GM19240 (cell line): ENCODE results near the gene RFX2.

Experiments
- DNase-seq: peaks from one replicate; pipeline ENCODE4 v3.0.0; 2011; ENCODE audit warnings: low spot score; ENCODE audit not compliant: insufficient read length

RFX2 gene

DNA sequence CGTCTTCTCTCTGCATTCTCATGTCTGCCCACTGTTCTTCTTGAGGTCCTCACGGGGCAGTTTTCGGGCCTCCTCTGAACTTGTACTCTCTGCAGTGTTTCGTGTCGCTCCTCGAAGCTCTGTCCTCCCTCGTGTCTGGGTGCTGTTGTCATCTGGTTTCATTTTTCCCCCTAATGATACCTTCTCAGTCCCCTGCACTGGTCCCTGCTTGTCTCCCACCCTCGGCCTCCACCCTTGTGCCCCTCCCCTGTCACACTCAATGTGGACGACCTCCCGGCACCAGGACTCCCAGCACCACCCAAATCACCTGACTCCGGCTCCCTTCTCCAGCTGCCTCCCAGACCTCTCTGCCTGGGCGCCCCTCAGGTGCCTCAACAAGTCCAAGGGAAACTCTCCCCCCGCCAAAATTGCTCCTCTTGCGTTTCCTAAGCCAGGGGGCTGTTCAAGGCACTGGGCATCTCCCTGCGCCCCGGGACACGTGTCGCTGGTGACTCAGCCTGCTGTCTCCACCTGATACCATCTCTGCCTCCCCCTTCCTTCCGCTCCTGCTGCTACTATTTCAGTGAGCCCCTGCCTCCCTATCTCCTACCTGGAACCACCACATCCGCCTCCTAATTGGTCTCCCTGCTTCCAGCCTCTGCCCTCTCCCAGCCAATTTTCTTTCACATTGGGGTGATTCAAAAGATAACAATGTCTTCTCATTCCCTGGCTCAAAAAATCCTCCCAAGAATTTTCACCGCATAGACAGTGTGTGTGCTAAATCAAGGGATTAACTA, 49.5 kb downstream of the RFX2 start:
- DNase-seq = no peak

GRCh38 chr19:6059988-6060599, 50.2 kb downstream of the RFX2 start:
- no peak for DNase-seq

DNA sequence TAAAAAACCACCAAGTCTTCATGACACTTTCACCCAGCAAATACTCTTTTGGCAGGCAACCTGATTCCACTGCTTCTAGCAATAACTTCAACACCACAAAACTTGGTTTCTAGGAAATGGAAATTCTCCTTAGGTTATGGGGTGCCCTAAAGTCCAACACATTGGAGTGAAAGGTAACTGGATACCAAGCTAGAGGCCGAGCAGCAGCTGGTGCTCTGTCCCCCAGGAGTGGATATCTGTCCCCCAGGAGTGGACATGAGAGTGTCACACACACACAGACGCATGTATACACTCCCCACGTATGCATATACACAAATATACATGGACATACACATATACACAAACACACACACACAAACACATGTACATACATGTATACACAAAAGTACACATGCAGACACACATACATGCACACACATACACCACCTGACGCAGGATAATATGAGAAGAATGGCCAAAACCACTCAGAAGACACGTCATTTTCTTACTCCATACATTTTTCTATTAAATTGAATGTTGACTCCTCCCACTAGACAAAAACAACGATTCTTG, 50.8 kb downstream of the RFX2 start:
- no peak for DNase-seq

- DNase-seq = no peak
Measured at GRCh38 chr19:6058518-6059201, 51.6 kb downstream of the RFX2 start.

GRCh38 chr19:6057651-6058517, 52.4 kb downstream of the RFX2 start:
- DNase-seq = no peak

DNA sequence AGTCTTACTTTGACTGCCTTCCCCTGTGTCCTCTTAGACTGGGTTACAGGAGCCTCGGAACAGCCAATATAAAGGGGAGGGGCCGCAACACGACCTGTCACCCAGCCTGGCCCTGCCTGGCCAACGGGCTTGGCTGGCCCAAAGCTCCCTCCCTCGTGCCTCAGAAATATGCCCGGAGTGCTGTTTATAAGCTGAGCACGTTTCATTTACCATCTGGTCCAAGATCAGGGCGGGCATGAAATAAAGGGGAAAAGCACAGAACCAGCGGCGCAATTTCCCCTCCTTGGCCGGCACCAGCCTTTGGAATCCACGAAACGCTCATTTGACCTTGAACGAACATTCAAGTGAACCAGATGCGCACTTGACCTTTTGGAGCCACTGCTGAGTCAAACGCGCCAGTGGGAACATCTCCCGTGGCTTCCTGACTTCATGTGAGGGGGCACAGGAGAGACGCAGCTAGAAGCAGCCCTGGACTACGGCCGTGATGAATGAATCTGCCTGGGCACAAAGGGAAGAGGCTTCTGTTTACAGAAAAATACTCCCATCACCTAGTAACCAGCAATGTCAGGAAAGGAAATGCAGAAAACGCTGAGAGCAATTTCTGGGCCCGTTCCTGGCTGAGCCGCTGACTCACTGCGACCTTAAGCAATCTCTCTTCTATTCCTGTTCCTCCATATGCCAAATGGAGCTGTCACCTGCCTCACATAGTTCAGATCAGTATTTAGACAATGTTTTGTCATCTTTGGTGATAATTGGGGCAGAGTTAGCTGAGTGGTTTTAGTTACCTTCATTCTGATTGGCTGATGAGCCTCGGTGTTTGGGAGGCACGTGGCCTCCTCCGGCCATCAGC, 53.3 kb downstream of the RFX2 start:
- DNase-seq = no peak

GRCh38 chr19:6056282-6056741, 54.0 kb downstream of the RFX2 start:
- no peak for DNase-seq

GRCh38 chr19:6055013-6055795, 55.1 kb downstream of the RFX2 start:
- DNase-seq = no peak

- peak; percentile 79 for DNase-seq
Measured at GRCh38 chr19:6048793-6049405, 61.4 kb downstream of the RFX2 start.

DNA sequence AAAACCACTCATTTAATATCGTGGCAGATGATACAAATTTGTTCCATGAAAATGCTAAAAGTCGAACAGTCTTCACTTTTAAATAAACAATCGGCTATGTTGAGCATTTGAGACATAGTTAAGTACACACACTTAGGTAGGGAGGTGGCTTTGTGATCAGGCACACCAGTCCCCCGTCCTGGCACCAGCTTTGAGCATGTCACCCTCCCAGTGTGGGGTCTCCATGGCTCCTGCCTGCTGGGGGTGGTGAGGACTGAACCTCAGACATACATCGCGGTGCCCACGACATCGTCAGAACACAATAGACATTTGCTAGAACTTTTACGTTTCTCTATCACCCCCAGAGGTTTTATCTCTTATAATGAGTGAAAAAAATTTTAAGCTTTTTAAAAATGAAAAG, 62.0 kb downstream of the RFX2 start:
- DNase-seq = no peak

GRCh38 chr19:6047741-6048251, 62.5 kb downstream of the RFX2 start:
- DNase-seq = no peak

GRCh38 chr19:6047256-6047655, 63.0 kb downstream of the RFX2 start:
- no peak for DNase-seq

DNA sequence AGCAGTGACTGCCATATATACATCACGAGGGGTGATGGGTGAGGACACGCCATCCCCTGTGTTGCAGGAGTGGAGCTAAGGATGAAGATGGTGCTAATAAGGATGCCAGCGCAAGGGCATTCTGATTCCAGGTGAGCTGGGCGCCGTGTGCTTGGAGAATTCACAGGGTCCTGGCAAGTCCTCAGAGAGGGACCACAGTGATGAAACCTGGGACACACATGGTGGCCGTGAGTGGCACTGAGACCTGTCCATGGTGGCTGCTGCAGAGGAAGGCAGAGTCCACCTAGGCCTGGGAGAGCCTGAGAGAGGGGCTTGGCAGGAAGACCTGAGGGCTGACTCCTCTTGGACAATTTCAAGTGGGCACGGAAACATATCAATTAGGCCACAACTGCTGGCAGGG, 65.2 kb downstream of the RFX2 start:
- no peak for DNase-seq

GRCh38 chr19:6044056-6044805, 66.1 kb downstream of the RFX2 start:
- DNase-seq = no peak

DNA sequence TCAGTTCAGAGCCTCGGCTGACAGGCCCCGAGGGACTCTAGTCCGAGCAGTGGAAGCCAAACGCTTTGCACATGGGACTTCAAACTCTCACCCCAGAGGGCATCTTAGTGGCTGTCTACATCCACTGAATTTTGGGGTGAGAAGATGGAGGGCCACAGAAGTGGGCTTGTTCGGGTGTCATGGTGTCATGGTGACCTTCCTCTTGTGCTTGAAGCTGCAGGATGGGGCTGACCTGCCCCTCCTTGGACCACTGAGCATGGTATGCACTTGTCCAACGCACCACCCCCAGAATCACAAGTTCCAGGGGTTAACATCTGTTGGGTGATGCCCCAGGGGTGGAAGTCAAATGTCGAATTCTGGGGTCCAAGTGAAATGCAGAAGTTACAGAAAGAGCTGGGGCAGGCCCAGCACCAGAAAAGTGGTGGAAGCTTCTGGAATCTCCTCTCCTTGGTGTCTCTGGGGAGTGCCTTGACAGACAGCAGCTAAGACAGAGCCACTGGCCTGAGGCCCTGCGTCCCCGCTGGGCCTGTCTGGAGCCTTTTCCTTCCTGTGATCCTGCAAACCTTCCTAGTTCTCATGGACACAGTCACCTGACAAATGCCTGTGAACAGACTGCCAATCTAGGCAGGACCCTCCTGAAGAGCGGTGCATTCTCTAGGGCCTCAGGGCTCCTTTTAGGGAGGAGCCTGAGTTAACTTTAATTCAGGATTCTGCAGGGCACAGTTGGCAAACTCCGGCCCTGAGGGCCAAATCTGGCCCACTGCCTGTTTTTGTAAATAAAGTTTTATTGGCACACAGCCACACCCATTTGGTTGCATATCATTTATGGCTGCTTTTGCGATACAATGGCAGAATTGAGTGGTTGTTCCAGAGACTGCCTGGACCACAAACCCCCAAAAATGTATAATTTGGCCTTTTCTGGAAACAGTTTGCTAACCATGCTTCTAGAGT, 67.2 kb downstream of the RFX2 start:
- no peak for DNase-seq

GRCh38 chr19:6041991-6042481, 68.3 kb downstream of the RFX2 start:
- DNase-seq = no peak

DNA sequence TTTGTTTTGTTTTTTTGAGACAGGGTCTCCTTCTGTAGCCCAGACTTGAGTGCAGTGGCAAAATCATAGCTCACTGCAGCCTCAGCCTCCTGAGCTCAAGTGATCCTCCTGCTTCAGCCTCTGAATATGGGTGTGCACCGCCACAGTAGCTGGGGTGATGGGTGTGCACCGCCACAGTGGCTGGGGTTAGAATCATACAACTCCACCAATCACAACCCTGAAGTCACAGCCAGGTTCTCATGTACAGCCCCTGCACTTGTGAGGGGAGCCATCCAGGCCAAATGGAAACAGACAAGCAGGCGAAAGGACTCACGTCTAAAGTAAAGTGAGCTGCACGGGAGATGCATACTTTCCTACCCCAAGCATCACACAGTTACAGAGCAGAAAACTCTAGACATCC, 69.2 kb downstream of the RFX2 start:
- no peak for DNase-seq
